Vagina (tissue), 2 donors: Measurements from ENCODE around the gene TNS3.

ENCODE experiments used
- CTCF ChIP-seq, 3 experiments: fragments of 450-650 bp in 2 of 3; fragments of 200-600 bp in 1 of 3; sonication (generic) in 1 of 3; IDR thresholded peaks; one replicate each; pipeline ENCODE4 v1.5.1; 2017 to 2019; ENCODE audit warnings: antibody characterized with exemption in 3 of 3, mild to moderate bottlenecking in 2 of 3, moderate library complexity in 2 of 3
- POLR2A ChIP-seq, 2 donors: fragments of 450-650 bp; IDR thresholded peaks; one replicate each; pipeline ENCODE4 v1.6.1; 2017; ENCODE audit warnings: antibody characterized with exemption in 2 of 2, mild to moderate bottlenecking in 2 of 2, moderate library complexity in 2 of 2
- POLR2AphosphoS5 ChIP-seq, 2 donors: sonication (generic); formaldehyde crosslinking; IDR thresholded peaks; one replicate each; pipeline ENCODE4 v1.9.0; 2017; ENCODE audit warnings: antibody characterized with exemption in 2 of 2, mild to moderate bottlenecking in 2 of 2, low read depth in 1 of 2; ENCODE audit not compliant: insufficient read depth in 1 of 2

- TF ChIP-seq POLR2AphosphoS5 (IDR thresholded peaks at IDR 0.05; ENCODE audit: insufficient read depth in 1 of 2, low read depth in 1 of 2) (no peak), CTCF (IDR thresholded peaks at IDR 0.05) (no peak), POLR2A (IDR thresholded peaks at IDR 0.05) (no peak)
Observed at GRCh38 chr7:47488969-47489342, 93.0 kb downstream of the TNS3 start.
